ENCODE measurements around the gene TBCA. TPM values are rescaled to one million over a fixed set of nuclear protein-coding genes. Genes with fewer than 3 reads are reported as not detected.

Gene TBCA
- total RNA-seq, 1 experiment from 2014 or later: 392 TPM

DNA sequence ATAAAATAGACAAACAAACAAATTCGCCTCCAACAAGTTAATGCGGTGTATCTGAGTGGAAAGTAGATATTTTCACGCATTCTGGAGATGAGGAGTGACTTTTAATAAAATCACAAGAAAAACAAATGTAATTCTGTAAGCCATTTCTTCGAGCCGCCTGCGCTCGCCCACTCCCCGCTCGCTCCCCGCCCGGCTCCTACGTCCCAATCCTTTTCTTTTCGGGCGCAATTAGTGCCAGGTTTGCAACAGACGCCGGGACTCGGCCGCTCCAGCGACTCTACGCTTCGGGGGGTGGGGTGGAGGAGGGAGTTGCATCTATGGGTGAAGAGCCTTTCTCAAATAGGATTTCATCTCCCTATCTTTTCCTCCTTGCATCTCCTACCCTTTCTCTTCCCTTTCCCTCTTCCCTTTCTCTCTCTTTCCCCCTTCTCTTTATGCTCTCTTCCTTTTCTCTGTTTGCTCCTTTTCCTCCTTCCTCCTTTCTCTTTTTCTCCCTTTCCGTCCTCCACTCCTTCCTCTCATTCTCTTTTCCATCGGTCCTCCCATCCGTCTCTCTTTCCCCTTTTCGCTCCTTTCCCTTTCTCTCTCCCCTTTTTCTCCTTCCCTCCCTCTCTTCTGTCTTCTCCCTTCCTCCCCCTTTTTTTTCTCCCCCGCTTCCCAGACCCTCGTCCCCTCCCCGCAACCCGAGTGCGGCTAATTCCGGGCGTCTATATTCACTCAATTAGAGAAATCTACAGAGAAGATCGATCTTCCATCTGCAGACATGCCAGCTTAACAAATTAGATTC lies 131.6 kb downstream of the TBCA start:
- DNase-seq (ENCODE audit: extremely low read depth, low read depth): no peak

DNA sequence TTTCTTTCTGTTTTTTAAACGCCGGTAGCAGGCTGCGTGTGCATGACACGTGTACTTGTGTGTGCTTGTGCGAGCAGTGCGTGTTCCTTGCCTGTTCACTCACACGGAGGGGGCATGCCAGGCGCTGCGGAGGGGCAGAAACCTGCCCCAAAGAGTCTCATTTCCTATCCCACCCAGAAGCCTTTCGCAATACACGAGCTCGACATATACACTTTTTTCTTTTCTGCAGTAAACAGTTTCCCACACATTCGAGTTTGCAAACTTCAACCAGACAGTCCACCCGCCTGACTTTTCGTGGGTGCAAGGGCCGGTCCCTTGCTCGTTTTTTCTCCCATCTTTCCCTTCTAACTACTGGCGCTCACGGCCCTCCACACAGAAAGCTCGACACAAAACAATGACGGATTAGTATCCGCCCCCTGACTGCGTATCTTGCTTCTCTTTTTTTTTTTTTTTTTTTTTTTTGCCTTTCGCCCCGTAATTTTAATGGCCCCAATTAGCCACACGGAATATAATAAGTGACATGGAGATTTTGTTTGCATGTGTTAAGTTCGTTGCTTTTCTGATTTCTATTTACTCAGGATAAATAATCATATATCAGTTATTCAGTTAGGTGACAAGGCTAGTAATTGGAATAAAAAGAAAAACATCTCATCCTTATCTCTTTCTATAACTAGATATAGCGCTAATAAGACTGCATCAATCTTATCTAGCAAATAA lies 132.3 kb downstream of the TBCA start:
- no peak for DNase-seq (ENCODE audit: extremely low read depth, low read depth)

DNA sequence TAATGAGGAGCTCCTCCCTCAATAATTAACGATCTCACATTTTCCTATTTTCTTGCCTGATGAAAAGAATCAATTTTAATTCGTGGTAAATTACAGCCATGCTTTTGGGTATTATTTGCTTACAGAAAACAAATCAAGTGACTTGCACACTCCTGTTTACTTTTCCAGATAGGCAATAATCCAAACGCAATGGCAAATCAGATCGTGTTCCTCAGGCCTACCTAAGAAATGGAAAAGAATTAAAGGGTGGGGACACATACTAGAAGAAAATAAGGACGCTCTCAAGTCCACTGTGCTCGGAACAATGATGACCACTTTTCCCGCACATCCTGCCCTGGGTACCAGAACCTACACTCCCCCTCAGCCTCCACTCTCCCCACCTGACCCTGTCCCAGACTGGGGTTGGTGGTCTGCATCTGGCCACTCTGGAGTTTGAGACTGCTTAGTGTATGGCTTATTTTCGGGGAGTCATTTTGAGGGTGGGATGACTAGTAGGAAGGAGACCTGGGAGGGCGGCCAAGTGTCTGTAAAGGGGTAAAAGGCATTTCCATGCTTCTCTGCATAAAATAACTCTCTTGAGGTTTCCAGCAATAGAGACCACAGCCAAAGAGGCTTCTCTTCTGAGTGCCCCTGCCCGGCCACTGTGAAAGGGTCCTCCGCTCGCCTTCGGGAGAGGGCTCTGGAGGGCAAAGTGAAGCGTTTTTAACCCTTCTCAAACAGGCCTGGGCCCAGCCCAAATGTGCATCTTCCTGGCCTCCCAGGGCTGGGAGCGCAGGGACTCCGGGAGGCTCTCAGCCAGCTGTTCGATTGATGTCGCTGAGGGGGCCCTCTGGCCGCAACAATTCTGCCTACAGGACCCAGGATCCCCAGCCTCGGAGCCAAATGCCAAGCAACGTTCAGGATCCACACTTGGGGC lies 133.1 kb downstream of the TBCA start:
- DNase-seq (ENCODE audit: extremely low read depth, low read depth): no peak

DNA sequence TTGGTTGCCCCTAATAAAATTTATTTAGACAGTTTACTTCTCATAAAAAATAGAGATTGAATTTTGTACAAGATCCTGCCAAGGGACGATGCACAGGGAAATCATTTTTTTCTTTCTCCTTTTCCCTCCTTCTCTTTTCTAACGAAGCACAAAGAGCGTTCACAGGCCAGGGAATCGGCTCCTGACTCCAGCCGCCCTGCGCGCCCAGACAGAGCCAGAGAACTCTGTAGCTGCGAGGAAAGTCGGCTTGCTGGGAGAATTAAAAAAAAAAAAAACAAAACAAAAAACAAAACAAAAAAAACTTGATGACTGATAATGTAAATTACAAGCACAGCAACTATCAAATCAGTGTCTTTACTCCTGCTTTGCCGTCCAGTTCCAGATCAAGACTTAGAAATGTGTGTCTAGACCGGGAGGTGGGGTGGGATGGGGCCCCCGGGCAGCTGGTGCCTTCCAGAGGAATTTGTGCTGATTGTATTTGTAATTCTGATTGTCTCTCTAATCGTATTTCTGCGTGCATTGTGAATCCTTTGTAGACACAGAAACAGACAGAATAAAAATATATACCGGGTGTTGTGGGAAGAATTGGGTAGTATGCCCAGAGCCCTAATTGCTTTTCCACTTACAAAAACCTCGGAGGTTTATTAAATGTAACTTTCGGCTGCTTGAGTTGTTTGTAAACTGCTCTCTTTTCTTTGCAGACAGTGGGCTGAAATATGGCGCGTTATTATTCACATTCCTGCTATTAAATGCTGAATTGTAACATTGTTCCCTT lies 134.0 kb downstream of the TBCA start:
- no peak for DNase-seq (ENCODE audit: extremely low read depth, low read depth)

DNA sequence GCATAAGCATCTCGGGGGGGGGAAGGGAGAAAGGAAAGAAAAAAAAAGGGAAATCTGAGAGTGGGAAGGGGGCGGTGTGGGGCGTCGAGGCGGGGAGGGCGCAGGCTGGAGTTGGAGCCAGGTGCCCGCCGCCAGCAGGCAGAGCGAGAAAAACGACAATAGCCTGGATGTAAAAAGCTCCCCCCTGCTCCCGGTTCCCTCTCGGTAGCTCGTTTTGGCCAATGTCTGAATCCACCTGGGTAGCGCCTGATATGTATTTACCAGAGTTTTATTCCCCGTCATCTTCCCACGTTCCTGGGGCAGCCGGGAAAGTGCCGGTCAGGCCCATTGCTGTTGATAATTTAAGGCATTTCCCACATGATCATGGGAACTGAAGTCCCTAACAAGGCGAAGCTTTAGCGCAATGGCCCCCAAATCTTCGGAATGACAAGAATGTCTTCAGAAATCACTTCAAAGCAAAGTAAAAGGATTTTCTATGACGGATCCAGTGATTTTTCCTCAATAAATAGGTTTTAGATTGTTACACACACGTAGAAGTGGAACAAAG lies 134.7 kb downstream of the TBCA start:
- no peak for DNase-seq (ENCODE audit: extremely low read depth, low read depth)

Other genes starting within 250 kb of the TBCA start
- not detected in 2 replicates for gene OTP, start 137.6 kb downstream of the TBCA start, total RNA-seq (2014; rRNA removed; shearing (Covaris generic))